ENCODE results near the gene KIFBP.

Gene KIFBP

GRCh38 chr10:68981074-68981473 is 7.5 kb upstream of the KIFBP start:
- ChIA-PET POLR2A (ENCODE audit: low non-redundant PET) (no interaction called here), CTCF (interaction anchor here (0.6 to 1.0 kb wide), 4 partner anchors 33 to 359 kb away, joined by 3 to 5 read pairs (median 4); no protein-coding TSS in a partner anchor)
- TF ChIP-seq CTCF (conservative IDR thresholded peaks at IDR 0.05; ENCODE audit: low read depth) = peak; percentile 16; the same call in 1 of the 2 replicates
- DNase-seq (ENCODE audit: low spot score) = no peak
- H3K27ac ChIP-seq = no peak overlapping the region

- ChIA-PET CTCF (interaction anchor here (0.6 kb wide), 2 partner anchors 98 to 527 kb away, joined by 3 read pairs; no protein-coding TSS in a partner anchor), POLR2A (ENCODE audit: low non-redundant PET) (no interaction called here)
- TF ChIP-seq CTCF (conservative IDR thresholded peaks at IDR 0.05; ENCODE audit: low read depth) = no peak
- no peak for DNase-seq (ENCODE audit: low spot score)
- no peak overlapping the region for H3K27ac ChIP-seq
These were observed 6.2 kb upstream of the KIFBP start for GRCh38 chr10:68982389-68982788.

DNA sequence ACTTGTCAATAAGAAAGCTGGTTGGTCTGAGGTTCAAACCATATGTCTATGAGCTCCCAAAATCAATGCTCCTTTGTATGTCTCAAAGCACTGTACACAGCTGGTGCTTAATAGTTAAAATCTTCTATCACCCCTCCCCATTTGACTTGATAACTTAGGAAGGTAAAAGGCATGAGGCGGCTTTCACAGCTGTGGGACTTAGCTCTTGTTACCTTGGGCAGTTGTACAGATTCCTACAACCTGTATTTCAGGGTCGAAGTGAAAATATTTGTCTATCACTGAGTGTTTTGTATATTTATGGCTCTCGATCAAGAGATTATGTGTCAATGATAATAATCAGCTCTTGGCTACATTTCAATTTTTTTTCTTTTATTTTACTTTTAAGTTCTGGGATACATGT is 992 bp upstream of the KIFBP start:
- TF ChIP-seq CTCF (conservative IDR thresholded peaks at IDR 0.05; ENCODE audit: low read depth) = no peak
- DNase-seq (ENCODE audit: low spot score) = no peak
- ChIA-PET CTCF (interaction anchor here (0.6 to 0.9 kb wide), 2 partner anchors 17 to 105 kb away, joined by 3 to 5 read pairs; no protein-coding TSS in a partner anchor), POLR2A (ENCODE audit: low non-redundant PET) (interaction anchor here (0.6 kb wide), 1 partner anchor 496 kb away, joined by 3 read pairs; no protein-coding TSS in a partner anchor)
- H3K27ac ChIP-seq = no peak overlapping the region

GRCh38 chr10:68989317-68989990 is 851 bp downstream of the KIFBP start:
- ChIA-PET POLR2A (ENCODE audit: low non-redundant PET) (no interaction called here), CTCF (interaction anchor here (1.2 kb wide), 1 partner anchor 133 kb away, joined by 3 read pairs; no protein-coding TSS in a partner anchor)
- no peak for TF ChIP-seq CTCF (conservative IDR thresholded peaks at IDR 0.05; ENCODE audit: low read depth)
- H3K27ac ChIP-seq = peak overlapping the region; percentile 87
- DNase-seq (ENCODE audit: low spot score) = no peak

DNA sequence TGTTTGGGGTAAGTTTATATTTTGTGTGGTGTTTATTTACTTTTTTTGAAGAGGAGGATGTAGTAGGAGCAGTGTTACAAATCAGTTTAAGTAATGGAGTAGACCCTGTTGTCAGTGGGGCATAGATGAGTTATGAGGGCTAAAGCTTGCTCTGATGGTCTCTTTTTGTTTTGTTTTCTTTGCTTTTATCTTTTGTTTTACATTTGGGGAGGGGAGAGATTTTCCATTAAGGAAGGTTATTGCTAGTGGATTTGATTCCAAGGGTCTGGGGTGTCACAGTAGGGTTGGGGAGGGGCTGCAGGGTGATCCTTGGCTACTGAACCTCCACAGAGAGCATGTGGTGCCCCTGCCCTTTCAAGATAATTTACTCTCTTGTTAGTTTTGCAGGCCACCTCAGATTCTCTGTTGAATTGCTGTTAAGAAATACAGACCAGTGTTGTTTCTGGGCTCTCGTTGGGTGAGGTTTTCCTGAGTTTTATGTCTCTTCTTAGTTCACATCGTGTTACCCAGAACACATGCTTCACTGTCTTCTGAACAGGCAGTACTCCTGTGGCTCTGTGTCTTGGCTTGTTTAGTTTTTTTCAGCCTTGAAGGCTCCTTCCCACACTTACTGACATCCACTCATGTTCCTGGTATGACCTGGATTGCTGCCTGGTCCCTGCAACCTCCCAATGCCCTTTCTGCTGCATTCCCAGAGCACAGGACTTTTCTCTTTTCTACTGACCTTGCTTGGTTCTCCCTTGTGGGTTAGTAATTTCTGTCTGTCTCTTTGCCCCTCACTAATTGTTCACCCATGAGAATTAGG is 4.2 kb downstream of the KIFBP start:
- ChIA-PET CTCF (interaction anchor here (0.6 to 0.8 kb wide), 5 partner anchors 11 to 814 kb away, joined by 3 to 4 read pairs (median 3); no protein-coding TSS in a partner anchor), POLR2A (ENCODE audit: low non-redundant PET) (no interaction called here)
- peak; percentile 20 for DNase-seq (ENCODE audit: low spot score)
- TF ChIP-seq CTCF (conservative IDR thresholded peaks at IDR 0.05; ENCODE audit: low read depth) = no peak
- no peak overlapping the region for H3K27ac ChIP-seq

- no peak for TF ChIP-seq CTCF (conservative IDR thresholded peaks at IDR 0.05; ENCODE audit: low read depth)
- ChIA-PET CTCF (no interaction called here), POLR2A (ENCODE audit: low non-redundant PET) (no interaction called here)
- no peak for DNase-seq (ENCODE audit: low spot score)
- H3K27ac ChIP-seq = no peak overlapping the region
These were observed 8.6 kb downstream of the KIFBP start for GRCh38 chr10:68997211-68997610.
